ENCODE data around the gene DUSP2. TPM values are rescaled to one million over a fixed set of nuclear protein-coding genes. Genes with fewer than 3 reads are reported as not detected.

Gene DUSP2
- total and polyA plus RNA-seq, 10 of the 15 experiments (the other 5 are each of a cell fraction or from before 2014, with no cell fraction given): 9.7 to 212 (median 57.2) TPM

DNA sequence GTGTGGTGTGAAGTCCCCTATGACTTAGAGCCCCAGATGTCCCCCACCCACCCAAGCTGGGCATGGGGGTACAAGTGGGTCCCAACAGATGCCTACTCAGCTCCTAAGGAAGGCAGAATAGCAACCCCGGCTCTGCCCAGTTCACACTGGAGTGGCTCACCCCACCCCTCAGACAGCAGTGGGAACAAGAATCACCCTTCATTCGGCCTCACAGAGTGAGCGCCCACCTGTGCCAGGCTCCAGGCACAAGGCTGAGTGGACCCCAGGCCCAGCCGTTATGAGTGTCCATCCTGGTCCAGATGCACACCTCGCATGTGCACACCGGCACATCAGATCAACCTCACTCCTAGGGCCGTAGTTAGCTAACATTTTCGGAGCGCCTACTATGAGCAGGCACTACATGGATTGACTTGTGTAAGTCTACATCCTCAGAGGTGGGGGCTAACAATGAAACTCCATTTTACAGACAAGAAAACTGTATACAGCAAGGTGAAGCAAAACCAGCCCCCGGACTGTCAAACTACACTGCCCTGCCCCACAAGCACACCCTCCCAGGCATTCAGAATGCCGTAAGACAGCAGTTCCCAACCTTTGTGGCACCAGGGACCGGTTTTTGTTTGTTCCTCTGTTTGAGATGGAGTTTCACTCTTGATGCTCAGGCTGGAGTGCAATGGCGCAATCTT, 4.2 kb downstream of the DUSP2 start (continued):
- TF ChIP-seq, protein P1, sequence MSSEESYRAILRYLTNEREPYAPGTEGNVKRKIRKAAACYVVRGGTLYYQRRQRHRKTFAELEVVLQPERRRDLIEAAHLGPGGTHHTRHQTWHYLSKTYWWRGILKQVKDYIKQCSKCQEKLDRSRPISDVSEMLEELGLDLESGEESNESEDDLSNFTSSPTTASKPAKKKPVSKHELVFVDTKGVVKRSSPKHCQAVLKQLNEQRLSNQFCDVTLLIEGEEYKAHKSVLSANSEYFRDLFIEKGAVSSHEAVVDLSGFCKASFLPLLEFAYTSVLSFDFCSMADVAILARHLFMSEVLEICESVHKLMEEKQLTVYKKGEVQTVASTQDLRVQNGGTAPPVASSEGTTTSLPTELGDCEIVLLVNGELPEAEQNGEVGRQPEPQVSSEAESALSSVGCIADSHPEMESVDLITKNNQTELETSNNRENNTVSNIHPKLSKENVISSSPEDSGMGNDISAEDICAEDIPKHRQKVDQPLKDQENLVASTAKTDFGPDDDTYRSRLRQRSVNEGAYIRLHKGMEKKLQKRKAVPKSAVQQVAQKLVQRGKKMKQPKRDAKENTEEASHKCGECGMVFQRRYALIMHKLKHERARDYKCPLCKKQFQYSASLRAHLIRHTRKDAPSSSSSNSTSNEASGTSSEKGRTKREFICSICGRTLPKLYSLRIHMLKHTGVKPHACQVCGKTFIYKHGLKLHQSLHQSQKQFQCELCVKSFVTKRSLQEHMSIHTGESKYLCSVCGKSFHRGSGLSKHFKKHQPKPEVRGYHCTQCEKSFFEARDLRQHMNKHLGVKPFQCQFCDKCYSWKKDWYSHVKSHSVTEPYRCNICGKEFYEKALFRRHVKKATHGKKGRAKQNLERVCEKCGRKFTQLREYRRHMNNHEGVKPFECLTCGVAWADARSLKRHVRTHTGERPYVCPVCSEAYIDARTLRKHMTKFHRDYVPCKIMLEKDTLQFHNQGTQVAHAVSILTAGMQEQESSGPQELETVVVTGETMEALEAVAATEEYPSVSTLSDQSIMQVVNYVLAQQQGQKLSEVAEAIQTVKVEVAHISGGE (CRISPR knock-in tag; IDR thresholded peaks at IDR 0.05): peak; percentile 50
- TF ChIP-seq BRCA1 (IDR thresholded peaks at IDR 0.05; ENCODE audit: low read depth, low read length) (no peak), EED (IDR thresholded peaks at IDR 0.05; ENCODE audit: low read depth) (no peak), NBN (IDR thresholded peaks at IDR 0.05) (no peak), MXI1 (IDR thresholded peaks at IDR 0.05; ENCODE audit: low read depth, low read length) (no peak), STAT3 (IDR thresholded peaks at IDR 0.05; ENCODE audit: low read depth, low read length) (no peak), ZZZ3 (IDR thresholded peaks at IDR 0.05; ENCODE audit: control insufficient read depth, insufficient read length, low read depth) (no peak), TAF1 (IDR thresholded peaks at IDR 0.05; ENCODE audit: borderline replicate concordance, low read depth, low read length) (no peak), NR2C2 (IDR thresholded peaks at IDR 0.05; ENCODE audit: borderline replicate concordance, control insufficient read depth, insufficient read length, low read depth) (no peak), ZNF622 (IDR thresholded peaks at IDR 0.05) (no peak), RELA (IDR thresholded peaks at IDR 0.05; ENCODE audit: borderline replicate concordance, partially characterized antibody) (no peak), RFX5 (IDR thresholded peaks at IDR 0.05; ENCODE audit: low read depth, low read length) (no peak), MEF2A (IDR thresholded peaks at IDR 0.05; ENCODE audit: insufficient read depth, low read depth, low read length) (no peak), TCF3 (IDR thresholded peaks at IDR 0.05; ENCODE audit: borderline replicate concordance, insufficient read depth, low read depth, low read length) (0 out of 2 replicates have a peak, but pooled peaks have one; percentile 9)
- TF ChIP-seq, protein P2, sequence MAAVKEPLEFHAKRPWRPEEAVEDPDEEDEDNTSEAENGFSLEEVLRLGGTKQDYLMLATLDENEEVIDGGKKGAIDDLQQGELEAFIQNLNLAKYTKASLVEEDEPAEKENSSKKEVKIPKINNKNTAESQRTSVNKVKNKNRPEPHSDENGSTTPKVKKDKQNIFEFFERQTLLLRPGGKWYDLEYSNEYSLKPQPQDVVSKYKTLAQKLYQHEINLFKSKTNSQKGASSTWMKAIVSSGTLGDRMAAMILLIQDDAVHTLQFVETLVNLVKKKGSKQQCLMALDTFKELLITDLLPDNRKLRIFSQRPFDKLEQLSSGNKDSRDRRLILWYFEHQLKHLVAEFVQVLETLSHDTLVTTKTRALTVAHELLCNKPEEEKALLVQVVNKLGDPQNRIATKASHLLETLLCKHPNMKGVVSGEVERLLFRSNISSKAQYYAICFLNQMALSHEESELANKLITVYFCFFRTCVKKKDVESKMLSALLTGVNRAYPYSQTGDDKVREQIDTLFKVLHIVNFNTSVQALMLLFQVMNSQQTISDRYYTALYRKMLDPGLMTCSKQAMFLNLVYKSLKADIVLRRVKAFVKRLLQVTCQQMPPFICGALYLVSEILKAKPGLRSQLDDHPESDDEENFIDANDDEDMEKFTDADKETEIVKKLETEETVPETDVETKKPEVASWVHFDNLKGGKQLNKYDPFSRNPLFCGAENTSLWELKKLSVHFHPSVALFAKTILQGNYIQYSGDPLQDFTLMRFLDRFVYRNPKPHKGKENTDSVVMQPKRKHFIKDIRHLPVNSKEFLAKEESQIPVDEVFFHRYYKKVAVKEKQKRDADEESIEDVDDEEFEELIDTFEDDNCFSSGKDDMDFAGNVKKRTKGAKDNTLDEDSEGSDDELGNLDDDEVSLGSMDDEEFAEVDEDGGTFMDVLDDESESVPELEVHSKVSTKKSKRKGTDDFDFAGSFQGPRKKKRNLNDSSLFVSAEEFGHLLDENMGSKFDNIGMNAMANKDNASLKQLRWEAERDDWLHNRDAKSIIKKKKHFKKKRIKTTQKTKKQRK (IDR thresholded peaks at IDR 0.05; ENCODE audit: low read depth, low read length): no peak
- TF ChIP-seq, protein P3, sequence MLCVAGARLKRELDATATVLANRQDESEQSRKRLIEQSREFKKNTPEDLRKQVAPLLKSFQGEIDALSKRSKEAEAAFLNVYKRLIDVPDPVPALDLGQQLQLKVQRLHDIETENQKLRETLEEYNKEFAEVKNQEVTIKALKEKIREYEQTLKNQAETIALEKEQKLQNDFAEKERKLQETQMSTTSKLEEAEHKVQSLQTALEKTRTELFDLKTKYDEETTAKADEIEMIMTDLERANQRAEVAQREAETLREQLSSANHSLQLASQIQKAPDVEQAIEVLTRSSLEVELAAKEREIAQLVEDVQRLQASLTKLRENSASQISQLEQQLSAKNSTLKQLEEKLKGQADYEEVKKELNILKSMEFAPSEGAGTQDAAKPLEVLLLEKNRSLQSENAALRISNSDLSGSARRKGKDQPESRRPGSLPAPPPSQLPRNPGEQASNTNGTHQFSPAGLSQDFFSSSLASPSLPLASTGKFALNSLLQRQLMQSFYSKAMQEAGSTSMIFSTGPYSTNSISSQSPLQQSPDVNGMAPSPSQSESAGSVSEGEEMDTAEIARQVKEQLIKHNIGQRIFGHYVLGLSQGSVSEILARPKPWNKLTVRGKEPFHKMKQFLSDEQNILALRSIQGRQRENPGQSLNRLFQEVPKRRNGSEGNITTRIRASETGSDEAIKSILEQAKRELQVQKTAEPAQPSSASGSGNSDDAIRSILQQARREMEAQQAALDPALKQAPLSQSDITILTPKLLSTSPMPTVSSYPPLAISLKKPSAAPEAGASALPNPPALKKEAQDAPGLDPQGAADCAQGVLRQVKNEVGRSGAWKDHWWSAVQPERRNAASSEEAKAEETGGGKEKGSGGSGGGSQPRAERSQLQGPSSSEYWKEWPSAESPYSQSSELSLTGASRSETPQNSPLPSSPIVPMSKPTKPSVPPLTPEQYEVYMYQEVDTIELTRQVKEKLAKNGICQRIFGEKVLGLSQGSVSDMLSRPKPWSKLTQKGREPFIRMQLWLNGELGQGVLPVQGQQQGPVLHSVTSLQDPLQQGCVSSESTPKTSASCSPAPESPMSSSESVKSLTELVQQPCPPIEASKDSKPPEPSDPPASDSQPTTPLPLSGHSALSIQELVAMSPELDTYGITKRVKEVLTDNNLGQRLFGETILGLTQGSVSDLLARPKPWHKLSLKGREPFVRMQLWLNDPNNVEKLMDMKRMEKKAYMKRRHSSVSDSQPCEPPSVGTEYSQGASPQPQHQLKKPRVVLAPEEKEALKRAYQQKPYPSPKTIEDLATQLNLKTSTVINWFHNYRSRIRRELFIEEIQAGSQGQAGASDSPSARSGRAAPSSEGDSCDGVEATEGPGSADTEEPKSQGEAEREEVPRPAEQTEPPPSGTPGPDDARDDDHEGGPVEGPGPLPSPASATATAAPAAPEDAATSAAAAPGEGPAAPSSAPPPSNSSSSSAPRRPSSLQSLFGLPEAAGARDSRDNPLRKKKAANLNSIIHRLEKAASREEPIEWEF (IDR thresholded peaks at IDR 0.05; ENCODE audit: insufficient replicate concordance, low read depth, low read length): no peak

All from GM12878 (cell line).